ENCODE data around the gene GIMAP5. TPM values are rescaled to one million over a fixed set of nuclear protein-coding genes. Genes with fewer than 3 reads are reported as not detected.

Gene GIMAP5
- total and polyA plus RNA-seq, 10 of the 15 experiments (the other 5 are each of a cell fraction or from before 2014, with no cell fraction given) = 3.7 to 9.1 (median 6.7) TPM

DNA sequence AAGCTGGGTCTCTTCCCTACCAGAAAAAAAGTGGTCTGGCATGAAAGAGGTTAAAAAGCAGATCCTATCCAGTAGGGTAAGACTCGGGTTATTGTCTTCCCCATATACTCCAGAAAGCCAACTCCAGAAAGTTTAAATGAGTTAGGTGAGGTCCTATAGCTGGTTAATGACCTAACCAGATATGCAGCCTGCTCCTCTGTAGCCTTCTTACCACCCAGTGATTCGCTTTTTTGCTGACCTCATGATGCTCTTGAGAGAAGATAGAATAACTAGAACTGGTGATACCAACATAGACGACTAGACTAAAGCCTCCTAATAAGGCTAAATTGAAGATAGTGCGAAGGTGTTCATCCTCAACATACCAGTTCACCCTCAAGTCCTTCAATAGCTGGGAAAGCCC lies 21.5 kb upstream of the GIMAP5 start:
- no peaks in the 10 kb centered on the region for H3K27me3 ChIP-seq (replicated peaks in 1 of 2; ENCODE audit: control insufficient read depth in 2 of 2, insufficient read depth in 2 of 2, low read length in 1 of 2)
- WGBS (ENCODE audit: insufficient coverage, insufficient replicate concordance, low lambda C conversion rate, missing lambda C conversion rate) = 64% methylated on average over 4 of the region's 4 CpGs
- TF ChIP-seq, protein P1, sequence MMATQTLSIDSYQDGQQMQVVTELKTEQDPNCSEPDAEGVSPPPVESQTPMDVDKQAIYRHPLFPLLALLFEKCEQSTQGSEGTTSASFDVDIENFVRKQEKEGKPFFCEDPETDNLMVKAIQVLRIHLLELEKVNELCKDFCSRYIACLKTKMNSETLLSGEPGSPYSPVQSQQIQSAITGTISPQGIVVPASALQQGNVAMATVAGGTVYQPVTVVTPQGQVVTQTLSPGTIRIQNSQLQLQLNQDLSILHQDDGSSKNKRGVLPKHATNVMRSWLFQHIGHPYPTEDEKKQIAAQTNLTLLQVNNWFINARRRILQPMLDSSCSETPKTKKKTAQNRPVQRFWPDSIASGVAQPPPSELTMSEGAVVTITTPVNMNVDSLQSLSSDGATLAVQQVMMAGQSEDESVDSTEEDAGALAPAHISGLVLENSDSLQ (IDR thresholded peaks at IDR 0.05) = no peak
- TF ChIP-seq, protein P2, sequence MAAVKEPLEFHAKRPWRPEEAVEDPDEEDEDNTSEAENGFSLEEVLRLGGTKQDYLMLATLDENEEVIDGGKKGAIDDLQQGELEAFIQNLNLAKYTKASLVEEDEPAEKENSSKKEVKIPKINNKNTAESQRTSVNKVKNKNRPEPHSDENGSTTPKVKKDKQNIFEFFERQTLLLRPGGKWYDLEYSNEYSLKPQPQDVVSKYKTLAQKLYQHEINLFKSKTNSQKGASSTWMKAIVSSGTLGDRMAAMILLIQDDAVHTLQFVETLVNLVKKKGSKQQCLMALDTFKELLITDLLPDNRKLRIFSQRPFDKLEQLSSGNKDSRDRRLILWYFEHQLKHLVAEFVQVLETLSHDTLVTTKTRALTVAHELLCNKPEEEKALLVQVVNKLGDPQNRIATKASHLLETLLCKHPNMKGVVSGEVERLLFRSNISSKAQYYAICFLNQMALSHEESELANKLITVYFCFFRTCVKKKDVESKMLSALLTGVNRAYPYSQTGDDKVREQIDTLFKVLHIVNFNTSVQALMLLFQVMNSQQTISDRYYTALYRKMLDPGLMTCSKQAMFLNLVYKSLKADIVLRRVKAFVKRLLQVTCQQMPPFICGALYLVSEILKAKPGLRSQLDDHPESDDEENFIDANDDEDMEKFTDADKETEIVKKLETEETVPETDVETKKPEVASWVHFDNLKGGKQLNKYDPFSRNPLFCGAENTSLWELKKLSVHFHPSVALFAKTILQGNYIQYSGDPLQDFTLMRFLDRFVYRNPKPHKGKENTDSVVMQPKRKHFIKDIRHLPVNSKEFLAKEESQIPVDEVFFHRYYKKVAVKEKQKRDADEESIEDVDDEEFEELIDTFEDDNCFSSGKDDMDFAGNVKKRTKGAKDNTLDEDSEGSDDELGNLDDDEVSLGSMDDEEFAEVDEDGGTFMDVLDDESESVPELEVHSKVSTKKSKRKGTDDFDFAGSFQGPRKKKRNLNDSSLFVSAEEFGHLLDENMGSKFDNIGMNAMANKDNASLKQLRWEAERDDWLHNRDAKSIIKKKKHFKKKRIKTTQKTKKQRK (IDR thresholded peaks at IDR 0.05; ENCODE audit: low read depth, low read length) = no peak
- TF ChIP-seq ATF7 (IDR thresholded peaks at IDR 0.05; ENCODE audit: low read depth) (no peak), RAD21 (IDR thresholded peaks at IDR 0.05; ENCODE audit: insufficient read depth, low read depth, low read length) (no peak), HDAC2 (IDR thresholded peaks at IDR 0.05) (no peak), RFX5 (IDR thresholded peaks at IDR 0.05; ENCODE audit: low read depth, low read length) (no peak), FOXM1 (IDR thresholded peaks at IDR 0.05; ENCODE audit: low read depth, low read length) (no peak), YY1 (IDR thresholded peaks at IDR 0.05; ENCODE audit: low read depth, low read length) (no peak), PAX5 (IDR thresholded peaks at IDR 0.05; ENCODE audit: borderline replicate concordance, low read depth, low read length) (no peak)
- TF ChIP-seq, protein P3, sequence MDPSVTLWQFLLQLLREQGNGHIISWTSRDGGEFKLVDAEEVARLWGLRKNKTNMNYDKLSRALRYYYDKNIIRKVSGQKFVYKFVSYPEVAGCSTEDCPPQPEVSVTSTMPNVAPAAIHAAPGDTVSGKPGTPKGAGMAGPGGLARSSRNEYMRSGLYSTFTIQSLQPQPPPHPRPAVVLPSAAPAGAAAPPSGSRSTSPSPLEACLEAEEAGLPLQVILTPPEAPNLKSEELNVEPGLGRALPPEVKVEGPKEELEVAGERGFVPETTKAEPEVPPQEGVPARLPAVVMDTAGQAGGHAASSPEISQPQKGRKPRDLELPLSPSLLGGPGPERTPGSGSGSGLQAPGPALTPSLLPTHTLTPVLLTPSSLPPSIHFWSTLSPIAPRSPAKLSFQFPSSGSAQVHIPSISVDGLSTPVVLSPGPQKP (IDR thresholded peaks at IDR 0.05; ENCODE audit: low read depth, low read length) = no peak
- TF ChIP-seq, protein P4, sequence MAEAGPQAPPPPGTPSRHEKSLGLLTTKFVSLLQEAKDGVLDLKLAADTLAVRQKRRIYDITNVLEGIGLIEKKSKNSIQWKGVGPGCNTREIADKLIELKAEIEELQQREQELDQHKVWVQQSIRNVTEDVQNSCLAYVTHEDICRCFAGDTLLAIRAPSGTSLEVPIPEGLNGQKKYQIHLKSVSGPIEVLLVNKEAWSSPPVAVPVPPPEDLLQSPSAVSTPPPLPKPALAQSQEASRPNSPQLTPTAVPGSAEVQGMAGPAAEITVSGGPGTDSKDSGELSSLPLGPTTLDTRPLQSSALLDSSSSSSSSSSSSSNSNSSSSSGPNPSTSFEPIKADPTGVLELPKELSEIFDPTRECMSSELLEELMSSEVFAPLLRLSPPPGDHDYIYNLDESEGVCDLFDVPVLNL (IDR thresholded peaks at IDR 0.05; ENCODE audit: low read depth, low read length) = no peak
- peak overlapping the region; percentile 70 for H2AFZ ChIP-seq (ENCODE audit: control insufficient read depth, low read depth, low read length)
- no peak for DNase-seq (ENCODE audit: low read depth, low spot score)
- ChIA-PET POLR2A (interaction anchor here (1.5 kb wide), 1 partner anchor 30 kb away, joined by 3 read pairs; the partner anchor contains the start of gene GIMAP2), SMC1A (ENCODE audit: uncharacterized antibody, unreplicated experiment) (interaction anchor here (0.9 to 1.8 kb wide), 4 partner anchors 17 to 46 kb away, joined by 3 to 8 read pairs (median 6); no protein-coding TSS in a partner anchor), CTCF (interaction anchor here (1.2 kb wide), 1 partner anchor 41 kb away, joined by 3 read pairs; no protein-coding TSS in a partner anchor), RAD21 (ENCODE audit: unreplicated experiment) (interaction anchor here (1.7 to 2.2 kb wide), 2 partner anchors 30 to 40 kb away, joined by 4 to 7 read pairs; partner anchors contain the start of gene GIMAP2)
- peaks cover 7% of the 10 kb centered on the region for H3K4me1 ChIP-seq (ENCODE audit: control insufficient read depth, insufficient read depth, low read length)
- no TSS peak for BruUV-seq (replicated peaks)
- peak overlapping the region; percentile 56 for H3K4me2 ChIP-seq (ENCODE audit: control insufficient read depth, insufficient read depth)
- H3K27ac ChIP-seq (ENCODE audit: control insufficient read depth, insufficient read depth) = peak overlapping the region; percentile 37
- H3K9ac ChIP-seq (ENCODE audit: control insufficient read depth, insufficient read depth, low read length) = no peak overlapping the region
- in situ Hi-C loops (cut with MboI) = no loop called here
- no peaks in the 10 kb centered on the region for H4K20me1 ChIP-seq (ENCODE audit: control insufficient read depth, insufficient read depth)
- H3K36me3 ChIP-seq (ENCODE audit: control insufficient read depth in 2 of 2, insufficient read depth in 2 of 2, low read length in 1 of 2) = peaks cover 0 to 1% of the 10 kb centered on the region in 2 experiments; a peak in 1 of 4 replicates
- peaks cover 8% of the 10 kb centered on the region for H3K79me2 ChIP-seq (ENCODE audit: control insufficient read depth, insufficient read depth, low read length)
- H3K9me3 ChIP-seq (replicated peaks; ENCODE audit: control insufficient read depth, insufficient read depth, low read length) = no peaks in the 10 kb centered on the region; the same call in 1 of the 3 replicates
- H3K4me3 ChIP-seq = peak overlapping the region; percentile 74
- intact Hi-C loops (cut with micrococcal nuclease; ENCODE audit: unreplicated experiment) = no loop called here
- FAIRE-seq = no peak
- no peak for ATAC-seq
